HepG2 (cell line): ENCODE results near the gene PYCARD.

Source experiments
- EP300 ChIP-seq, 3 experiments: sonication (generic) in 1 of 3; formaldehyde crosslinking in 1 of 3; IDR thresholded peaks; 2 replicates each; pipeline versions ENCODE4 v1.5.1 to v1.6.1; 2011 to 2020; ENCODE audit warnings: low read depth in 2 of 3, low read length in 2 of 3, borderline replicate concordance in 1 of 3, improper control_type of control experiment in 1 of 3, mild to moderate bottlenecking in 1 of 3, missing genetic modification reagents in 1 of 3, moderate library complexity in 1 of 3
- EZH2 ChIP-seq: conservative IDR thresholded peaks from 2 replicates; pipeline ENCODE4 v1.6.1; 2012; ENCODE audit warnings: mild to moderate bottlenecking, low read depth, low read length, moderate library complexity
- HDAC2 ChIP-seq: sonication (generic); formaldehyde crosslinking; IDR thresholded peaks from 2 replicates; pipeline ENCODE4 v1.4.0; 2020; ENCODE audit warnings: missing genetic modification reagents
- PTBP1 ChIP-seq: fragments of 200-400 bp; formaldehyde crosslinking; IDR thresholded peaks from 2 replicates; pipeline ENCODE4 v1.6.1; 2018; ENCODE audit warnings: low read length, low read depth; ENCODE audit not compliant: poor library complexity, severe bottlenecking
- RAD21 ChIP-seq: fragments of 450-650 bp; formaldehyde crosslinking; IDR thresholded peaks from 2 replicates; pipeline ENCODE4 v1.5.0; 2020; ENCODE audit warnings: mild to moderate bottlenecking
- SOX5 ChIP-seq: IDR thresholded peaks from 2 replicates; pipeline ENCODE4 v1.6.1; 2016; ENCODE audit warnings: borderline replicate concordance
- TCF7L2 ChIP-seq: IDR thresholded peaks from 2 replicates; pipeline ENCODE4 v1.6.1; 2011; ENCODE audit warnings: mild to moderate bottlenecking, low read depth, low read length, moderate library complexity
- YY1 ChIP-seq: IDR thresholded peaks from 2 replicates; pipeline ENCODE4 v1.6.1; 2011; ENCODE audit warnings: low read length, low read depth, moderate library complexity, mild to moderate bottlenecking; ENCODE audit not compliant: insufficient read depth, insufficient replicate concordance
- ZNF432 ChIP-seq: sonication (generic); formaldehyde crosslinking; IDR thresholded peaks from 2 replicates; pipeline ENCODE4 v1.5.0; 2020; ENCODE audit warnings: missing genetic modification reagents, mild to moderate bottlenecking, borderline replicate concordance
- TF ChIP-seq, protein P1 (sequence below): sonication (generic); formaldehyde crosslinking; IDR thresholded peaks from 2 replicates; pipeline ENCODE4 v1.5.0; 2020; ENCODE audit warnings: mild to moderate bottlenecking, missing genetic modification reagents, moderate library complexity
- TF ChIP-seq, protein P2 (sequence below): sonication (generic); formaldehyde crosslinking; conservative IDR thresholded peaks from 2 replicates; pipeline ENCODE4 v1.8.0; 2022; ENCODE audit warnings: missing genetic modification reagents
- TF ChIP-seq, protein P3 (sequence below): sonication (generic); formaldehyde crosslinking; IDR thresholded peaks from 2 replicates; pipeline ENCODE4 v1.4.0; 2020; ENCODE audit warnings: mild to moderate bottlenecking, missing genetic modification reagents
- TF ChIP-seq, protein P4 (sequence below), 2 experiments: sonication (generic) in 1 of 2; formaldehyde crosslinking in 1 of 2; IDR thresholded peaks; 2 replicates each; pipeline versions ENCODE4 v1.4.0 to v1.6.1; 2016 to 2020; ENCODE audit warnings: borderline replicate concordance in 1 of 2, low read depth in 1 of 2, mild to moderate bottlenecking in 1 of 2, missing genetic modification reagents in 1 of 2

DNA sequence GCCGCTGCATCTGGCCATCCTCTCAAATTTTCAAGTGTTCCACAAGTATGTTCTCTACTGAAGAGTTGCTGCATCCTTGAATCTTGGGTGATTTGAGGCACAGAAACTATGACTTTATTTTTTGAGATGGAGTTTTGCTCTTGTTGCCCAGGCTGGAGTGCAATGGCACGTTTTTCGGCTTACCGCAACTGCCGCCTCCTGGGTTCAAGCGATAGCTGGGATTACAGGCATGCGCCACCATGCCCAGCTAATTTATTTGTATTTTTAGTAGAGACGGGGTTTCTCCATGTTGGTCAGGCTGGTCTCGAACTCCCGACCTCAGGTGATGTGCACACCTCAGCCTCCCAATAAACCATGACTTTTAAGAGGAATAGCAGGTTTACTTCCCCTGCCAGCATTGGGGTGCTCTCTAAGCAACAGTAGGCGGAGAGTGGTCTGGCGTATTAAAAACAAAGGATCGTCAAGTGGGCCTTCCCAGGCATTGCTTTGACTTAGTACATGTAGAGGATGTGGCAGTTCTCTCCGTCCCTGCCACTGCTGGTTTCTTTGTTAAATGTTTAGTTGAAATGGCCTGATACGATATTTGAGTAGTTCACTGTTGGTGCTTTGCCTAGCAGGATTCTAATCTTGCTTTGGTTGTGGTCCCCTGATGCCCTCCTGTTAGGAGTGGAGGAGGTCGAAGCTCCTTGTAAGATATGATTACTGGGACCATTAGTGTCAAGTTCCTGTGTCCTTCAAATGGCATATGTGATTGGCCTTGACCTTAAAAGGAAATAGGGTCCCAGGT lies 9.5 kb downstream of the PYCARD start:
- TF ChIP-seq EZH2 (no peak), RAD21 (CRISPR knock-in tag) (0 out of 2 replicates have a peak, but pooled peaks have one; percentile 6), YY1 (no peak), ZNF432 (no peak), EP300 (IDR thresholded peaks at IDR 0.05; ENCODE audit: low read depth in 2 of 2, low read length in 2 of 2) (no peak), EP300 (CRISPR knock-in tag; IDR thresholded peaks at IDR 0.05; ENCODE audit: borderline replicate concordance) (no peak), PTBP1 (no peak), SOX5 (no peak), TCF7L2 (no peak), HDAC2 (CRISPR knock-in tag) (no peak)
- TF ChIP-seq, protein P1, sequence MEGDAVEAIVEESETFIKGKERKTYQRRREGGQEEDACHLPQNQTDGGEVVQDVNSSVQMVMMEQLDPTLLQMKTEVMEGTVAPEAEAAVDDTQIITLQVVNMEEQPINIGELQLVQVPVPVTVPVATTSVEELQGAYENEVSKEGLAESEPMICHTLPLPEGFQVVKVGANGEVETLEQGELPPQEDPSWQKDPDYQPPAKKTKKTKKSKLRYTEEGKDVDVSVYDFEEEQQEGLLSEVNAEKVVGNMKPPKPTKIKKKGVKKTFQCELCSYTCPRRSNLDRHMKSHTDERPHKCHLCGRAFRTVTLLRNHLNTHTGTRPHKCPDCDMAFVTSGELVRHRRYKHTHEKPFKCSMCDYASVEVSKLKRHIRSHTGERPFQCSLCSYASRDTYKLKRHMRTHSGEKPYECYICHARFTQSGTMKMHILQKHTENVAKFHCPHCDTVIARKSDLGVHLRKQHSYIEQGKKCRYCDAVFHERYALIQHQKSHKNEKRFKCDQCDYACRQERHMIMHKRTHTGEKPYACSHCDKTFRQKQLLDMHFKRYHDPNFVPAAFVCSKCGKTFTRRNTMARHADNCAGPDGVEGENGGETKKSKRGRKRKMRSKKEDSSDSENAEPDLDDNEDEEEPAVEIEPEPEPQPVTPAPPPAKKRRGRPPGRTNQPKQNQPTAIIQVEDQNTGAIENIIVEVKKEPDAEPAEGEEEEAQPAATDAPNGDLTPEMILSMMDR (CRISPR knock-in tag): no peak
- TF ChIP-seq, protein P2, sequence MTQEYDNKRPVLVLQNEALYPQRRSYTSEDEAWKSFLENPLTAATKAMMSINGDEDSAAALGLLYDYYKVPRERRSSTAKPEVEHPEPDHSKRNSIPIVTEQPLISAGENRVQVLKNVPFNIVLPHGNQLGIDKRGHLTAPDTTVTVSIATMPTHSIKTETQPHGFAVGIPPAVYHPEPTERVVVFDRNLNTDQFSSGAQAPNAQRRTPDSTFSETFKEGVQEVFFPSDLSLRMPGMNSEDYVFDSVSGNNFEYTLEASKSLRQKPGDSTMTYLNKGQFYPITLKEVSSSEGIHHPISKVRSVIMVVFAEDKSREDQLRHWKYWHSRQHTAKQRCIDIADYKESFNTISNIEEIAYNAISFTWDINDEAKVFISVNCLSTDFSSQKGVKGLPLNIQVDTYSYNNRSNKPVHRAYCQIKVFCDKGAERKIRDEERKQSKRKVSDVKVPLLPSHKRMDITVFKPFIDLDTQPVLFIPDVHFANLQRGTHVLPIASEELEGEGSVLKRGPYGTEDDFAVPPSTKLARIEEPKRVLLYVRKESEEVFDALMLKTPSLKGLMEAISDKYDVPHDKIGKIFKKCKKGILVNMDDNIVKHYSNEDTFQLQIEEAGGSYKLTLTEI (CRISPR knock-in tag): no peak
- TF ChIP-seq, protein P3, sequence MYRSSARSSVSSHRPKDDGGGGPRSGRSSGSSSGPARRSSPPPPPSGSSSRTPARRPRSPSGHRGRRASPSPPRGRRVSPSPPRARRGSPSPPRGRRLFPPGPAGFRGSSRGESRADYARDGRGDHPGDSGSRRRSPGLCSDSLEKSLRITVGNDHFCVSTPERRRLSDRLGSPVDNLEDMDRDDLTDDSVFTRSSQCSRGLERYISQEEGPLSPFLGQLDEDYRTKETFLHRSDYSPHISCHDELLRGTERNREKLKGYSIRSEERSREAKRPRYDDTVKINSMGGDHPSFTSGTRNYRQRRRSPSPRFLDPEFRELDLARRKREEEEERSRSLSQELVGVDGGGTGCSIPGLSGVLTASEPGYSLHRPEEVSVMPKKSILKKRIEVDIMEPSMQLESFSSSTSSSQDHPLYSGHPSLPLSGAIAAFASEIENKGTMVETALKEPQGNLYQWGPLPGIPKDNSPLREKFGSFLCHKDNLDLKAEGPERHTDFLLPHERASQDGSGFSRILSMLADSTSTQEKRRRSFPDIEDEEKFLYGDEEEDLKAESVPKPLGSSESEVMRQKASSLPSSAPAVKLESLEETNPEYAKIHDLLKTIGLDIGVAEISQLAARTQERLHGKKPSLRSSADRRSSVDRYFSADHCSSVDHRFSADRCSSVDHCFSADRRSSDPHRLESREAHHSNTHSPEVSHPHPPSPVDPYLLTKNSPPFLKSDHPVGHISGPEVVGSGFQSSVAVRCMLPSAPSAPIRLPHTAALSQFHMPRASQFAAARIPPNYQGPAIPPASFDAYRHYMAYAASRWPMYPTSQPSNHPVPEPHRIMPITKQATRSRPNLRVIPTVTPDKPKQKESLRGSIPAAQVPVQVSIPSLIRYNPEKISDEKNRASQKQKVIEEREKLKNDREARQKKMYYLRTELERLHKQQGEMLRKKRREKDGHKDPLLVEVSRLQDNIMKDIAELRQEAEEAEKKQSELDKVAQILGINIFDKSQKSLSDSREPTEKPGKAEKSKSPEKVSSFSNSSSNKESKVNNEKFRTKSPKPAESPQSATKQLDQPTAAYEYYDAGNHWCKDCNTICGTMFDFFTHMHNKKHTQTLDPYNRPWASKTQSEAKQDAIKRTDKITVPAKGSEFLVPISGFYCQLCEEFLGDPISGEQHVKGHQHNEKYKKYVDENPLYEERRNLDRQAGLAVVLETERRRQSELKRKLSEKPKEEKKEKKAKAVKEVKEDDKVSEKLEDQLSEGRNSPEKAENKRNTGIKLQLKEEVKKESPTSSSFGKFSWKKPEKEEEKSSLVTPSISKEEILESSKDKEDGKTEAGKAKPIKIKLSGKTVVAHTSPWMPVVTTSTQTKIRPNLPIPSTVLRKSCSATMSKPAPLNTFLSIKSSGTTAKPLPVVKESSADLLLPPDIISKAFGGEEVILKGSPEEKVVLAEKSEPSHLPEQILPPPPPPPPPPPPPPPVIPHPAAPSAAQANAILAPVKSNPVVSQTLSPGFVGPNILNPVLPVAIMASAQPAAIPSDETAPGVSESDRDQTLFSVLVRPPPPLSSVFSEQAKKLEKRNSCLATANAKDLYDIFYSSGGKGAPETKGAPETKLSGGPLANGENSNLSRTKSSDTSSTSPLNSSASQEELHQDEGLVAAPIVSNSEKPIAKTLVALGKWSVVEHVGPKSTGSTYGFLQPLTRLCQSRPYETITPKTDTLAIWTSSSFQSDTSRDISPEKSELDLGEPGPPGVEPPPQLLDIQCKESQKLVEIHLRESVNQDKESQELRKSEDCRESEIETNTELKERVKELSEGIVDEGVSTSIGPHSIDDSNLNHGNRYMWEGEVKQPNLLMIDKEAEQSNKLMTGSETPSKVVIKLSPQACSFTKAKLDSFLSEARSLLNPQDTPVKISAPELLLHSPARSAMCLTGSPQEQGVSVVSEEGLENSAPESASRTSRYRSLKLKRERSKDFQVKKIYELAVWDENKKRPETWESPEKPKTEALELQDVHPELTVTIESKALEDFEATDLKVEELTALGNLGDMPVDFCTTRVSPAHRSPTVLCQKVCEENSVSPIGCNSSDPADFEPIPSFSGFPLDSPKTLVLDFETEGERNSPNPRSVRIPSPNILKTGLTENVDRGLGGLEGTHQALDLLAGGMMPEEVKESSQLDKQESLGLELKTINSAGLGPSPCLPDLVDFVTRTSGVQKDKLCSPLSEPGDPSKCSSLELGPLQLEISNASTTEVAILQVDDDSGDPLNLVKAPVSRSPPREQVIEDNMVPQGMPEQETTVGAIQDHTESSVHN (CRISPR knock-in tag): no peak
- TF ChIP-seq, protein P4, sequence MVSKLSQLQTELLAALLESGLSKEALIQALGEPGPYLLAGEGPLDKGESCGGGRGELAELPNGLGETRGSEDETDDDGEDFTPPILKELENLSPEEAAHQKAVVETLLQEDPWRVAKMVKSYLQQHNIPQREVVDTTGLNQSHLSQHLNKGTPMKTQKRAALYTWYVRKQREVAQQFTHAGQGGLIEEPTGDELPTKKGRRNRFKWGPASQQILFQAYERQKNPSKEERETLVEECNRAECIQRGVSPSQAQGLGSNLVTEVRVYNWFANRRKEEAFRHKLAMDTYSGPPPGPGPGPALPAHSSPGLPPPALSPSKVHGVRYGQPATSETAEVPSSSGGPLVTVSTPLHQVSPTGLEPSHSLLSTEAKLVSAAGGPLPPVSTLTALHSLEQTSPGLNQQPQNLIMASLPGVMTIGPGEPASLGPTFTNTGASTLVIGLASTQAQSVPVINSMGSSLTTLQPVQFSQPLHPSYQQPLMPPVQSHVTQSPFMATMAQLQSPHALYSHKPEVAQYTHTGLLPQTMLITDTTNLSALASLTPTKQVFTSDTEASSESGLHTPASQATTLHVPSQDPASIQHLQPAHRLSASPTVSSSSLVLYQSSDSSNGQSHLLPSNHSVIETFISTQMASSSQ (IDR thresholded peaks at IDR 0.05; ENCODE audit: low read depth): no peak
- TF ChIP-seq, protein P4 (CRISPR knock-in tag; IDR thresholded peaks at IDR 0.05; ENCODE audit: borderline replicate concordance): no peak
